Hematopoietic multipotent progenitor cell treated with erythropoietin and hydrocortisone succinate and interleukin-3 and kit ligand, for 6 days (in vitro differentiated cells): ENCODE results near the gene MOBP.
"Not testable (repeated sequence)": the region's sequence is repeated elsewhere in the genome, so short reads cannot be mapped to it uniquely, and the experiment has no call there.

Experiments used
- DNase-seq: peaks from one replicate; pipeline ENCODE4 v3.0.0-alpha.2; 2015

MOBP gene

DNA sequence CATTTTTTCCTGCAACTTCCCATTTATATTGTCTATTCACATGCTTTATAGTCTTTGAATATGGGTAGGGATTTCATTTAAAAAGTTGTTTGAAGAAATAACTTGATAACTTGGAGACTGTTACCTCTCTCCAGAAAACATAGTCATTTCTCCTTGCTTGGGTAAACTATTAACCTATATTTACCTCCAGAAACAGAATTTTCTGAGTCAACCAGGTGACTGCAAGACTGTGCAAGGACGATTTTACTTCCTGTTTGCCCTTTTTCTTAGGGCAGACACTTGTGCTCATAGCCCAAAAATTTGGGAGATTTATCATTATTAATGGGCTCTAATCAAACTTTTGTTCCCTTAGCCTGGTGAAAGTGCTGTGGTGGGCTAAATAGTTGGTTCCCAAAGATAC lies 14.3 kb upstream of the MOBP start:
- DNase-seq = no peak

- DNase-seq = not testable (repeated sequence)
Measured at GRCh38 chr3:39453872-39454271, 13.6 kb upstream of the MOBP start.

GRCh38 chr3:39454591-39455217 lies 12.8 kb upstream of the MOBP start:
- no peak for DNase-seq

DNA sequence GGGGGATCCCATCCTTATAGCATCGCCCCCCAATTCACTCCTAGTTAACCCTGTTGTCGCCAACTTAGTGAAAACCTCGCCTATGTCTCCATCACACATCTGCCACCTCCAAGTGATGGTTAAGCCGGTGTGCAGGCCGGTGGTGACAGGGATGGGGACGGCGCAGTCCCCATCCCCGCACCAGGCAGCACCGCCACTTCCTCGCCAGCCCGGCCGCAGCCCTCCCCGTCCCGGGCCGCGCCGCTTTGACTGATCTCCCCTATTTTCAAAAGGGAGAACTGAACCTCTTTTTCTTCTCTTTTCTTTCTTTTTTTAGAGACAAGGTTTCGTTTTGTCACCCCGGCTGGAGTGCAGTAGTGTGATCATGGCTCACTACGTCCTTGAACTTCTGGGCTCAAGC lies 11.3 kb upstream of the MOBP start:
- no peak for DNase-seq

DNA sequence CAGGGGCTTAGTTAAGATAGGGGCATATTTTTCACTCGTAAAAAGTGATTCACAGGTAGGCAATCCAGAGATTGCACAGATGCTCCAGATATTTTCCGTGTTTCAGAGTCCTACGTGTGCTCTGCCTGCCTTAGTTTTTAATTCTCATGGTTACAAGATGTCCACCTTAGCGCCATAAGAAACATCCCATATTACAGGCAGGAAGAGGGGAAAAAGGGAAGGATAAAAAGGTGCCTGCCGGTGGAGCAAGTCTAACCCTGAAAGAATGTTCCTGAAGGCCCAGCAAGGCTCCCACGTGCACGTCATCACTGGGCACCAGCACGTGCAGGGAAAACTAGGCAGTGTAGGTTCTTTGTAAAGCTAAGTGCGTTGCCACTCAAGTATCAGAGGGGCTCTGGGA lies 10.1 kb upstream of the MOBP start:
- DNase-seq = no peak

DNA sequence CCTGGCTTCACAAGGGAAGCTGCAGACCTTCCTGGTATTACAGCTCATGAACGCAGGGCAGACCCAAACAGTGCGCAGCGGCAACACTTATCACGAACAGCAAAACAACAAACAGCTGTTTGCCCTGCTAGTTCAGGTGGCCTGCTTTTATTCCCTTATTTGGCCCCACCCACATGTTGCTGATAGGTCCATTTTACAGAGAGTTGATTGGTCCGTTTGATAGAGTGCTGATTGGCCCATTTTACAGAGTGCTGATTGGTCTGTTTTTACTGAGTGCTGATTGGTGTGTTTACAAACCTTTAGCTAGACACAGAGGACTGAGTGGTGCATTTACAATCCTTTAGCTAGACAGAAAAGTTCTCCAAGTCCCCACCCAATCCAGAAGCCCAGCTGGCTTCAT lies 8.9 kb upstream of the MOBP start:
- DNase-seq = not testable (repeated sequence)

DNA sequence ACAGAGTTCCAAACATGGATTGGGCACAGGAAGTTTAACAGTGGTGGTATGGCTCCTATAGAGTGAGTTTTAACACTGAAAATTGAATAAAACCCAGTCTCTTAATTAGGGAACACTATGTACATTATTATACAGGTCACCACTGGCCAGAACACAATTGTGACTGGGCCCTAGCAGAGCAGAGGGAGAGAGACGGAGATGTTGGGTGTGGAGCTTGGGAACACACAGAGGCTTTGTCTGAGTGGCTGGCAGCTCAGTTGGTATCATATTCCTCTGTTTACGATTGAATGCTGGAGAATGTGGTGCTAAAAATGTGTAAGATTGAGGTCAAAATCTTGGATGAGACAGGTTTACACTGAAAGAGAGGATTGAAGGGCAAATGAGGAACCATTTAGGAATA lies 6.8 kb upstream of the MOBP start:
- DNase-seq = no peak

- no peak for DNase-seq
Measured at GRCh38 chr3:39463269-39463668, 4.2 kb upstream of the MOBP start.

GRCh38 chr3:39466988-39467387 lies 492 bp upstream of the MOBP start:
- DNase-seq = no peak

GRCh38 chr3:39468108-39468436 lies 592 bp downstream of the MOBP start:
- DNase-seq = no peak

DNA sequence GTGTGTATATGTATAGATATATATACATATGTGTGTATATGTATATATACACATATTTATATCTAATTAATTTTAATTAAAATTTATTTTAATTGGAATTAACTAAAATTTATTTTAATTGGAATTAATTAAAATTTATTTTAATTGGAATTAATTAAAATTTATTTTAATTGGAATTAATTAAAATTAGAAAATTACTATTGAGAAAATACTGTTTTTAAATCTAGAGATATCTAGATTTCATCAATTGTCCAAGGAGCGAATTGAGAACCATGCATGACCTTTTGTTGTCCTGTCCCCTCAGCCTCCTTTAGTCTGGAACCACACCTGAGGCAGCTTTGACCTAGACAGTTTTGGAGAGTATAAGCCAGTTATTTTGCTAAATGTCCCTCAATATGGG lies 1.8 kb downstream of the MOBP start:
- no peak for DNase-seq

DNA sequence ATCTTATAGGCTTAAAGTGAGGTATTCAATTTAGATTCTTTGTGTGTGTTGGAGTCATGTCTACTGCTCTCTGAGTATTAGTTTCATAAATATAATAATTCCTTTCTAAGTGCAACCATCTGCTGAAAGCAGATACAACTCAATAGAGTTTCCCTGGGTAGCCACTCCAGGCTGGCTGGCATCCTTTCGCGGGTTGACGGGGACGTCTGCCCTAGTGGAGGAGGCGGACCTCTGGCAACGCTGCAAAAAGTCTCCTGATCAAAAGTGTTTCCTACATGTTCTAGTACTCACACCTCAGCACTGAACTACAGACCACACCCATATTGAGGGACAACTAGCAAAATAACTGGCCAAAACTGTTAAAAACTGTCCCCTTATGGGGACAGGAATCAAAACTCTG lies 2.5 kb downstream of the MOBP start:
- DNase-seq = no peak

- no peak for DNase-seq
Measured at GRCh38 chr3:39471652-39472051, 4.2 kb downstream of the MOBP start.

DNA sequence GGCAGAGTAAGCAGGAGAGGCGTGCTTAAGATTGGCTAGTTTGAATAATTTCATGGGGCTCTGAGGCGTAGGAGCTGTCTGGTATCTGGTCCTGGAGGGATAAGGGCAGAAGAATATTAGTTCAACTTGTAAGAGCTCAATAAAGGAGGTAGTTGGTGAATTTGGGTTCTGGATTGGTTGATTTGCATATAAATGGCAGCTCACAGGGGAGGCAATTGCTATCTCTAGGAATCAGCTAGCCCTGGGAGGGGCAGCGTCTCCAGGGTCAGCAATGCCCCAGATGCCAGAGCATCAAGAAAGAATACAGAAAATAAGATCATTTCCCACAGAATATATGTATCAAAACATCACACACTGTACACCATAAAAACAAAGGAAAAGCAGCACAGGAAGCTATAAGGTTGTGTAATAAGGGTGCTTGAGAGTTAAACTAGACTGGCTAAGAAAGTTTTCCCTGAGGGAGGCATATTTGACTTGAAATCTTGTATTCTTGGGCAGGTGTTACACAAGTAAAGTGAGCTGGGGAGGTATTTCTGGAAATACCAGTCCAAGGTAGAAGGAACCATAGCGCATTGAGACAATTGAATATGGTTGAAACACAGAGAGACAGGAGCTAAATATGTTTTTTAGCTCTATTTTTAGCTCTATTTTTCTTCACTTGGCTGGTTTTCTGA lies 6.1 kb downstream of the MOBP start:
- no peak for DNase-seq

- DNase-seq = no peak
Measured at GRCh38 chr3:39474126-39474515, 6.6 kb downstream of the MOBP start.

- no peak for DNase-seq
Measured at GRCh38 chr3:39476783-39477182, 9.3 kb downstream of the MOBP start.

GRCh38 chr3:39478226-39478625 lies 10.7 kb downstream of the MOBP start:
- DNase-seq = no peak

DNA sequence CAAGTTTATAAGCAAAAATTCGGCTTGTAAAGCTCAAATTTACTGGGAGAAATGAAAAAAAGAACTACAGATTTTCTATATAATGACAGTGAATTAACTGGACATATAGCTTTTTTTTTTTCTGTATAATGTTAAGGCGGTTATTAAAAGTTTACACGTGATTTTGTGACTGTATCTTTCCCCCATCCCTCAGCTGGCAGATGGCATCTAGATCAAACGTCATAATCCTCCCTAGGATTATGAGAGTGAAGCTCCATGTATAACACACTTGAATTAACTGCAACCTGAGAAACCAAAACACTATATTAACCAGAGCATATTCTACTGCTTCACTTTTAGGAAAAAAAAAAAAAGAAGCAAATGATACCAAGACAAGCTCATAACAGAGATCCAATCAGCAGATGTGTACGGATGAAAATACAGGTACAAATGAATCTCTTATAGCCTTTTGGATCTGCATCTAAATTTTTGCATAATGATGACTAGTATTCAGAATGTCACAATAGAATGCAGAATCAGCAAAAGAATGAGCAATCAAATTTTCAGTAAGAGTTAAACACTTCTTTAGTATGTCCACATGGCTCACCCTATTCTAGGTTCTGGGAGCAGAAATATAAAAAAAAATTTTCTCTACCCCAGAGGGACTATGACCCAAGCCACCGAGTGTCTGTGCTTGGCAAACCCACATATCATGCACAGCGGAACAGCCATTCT lies 12.4 kb downstream of the MOBP start:
- no peak for DNase-seq

DNA sequence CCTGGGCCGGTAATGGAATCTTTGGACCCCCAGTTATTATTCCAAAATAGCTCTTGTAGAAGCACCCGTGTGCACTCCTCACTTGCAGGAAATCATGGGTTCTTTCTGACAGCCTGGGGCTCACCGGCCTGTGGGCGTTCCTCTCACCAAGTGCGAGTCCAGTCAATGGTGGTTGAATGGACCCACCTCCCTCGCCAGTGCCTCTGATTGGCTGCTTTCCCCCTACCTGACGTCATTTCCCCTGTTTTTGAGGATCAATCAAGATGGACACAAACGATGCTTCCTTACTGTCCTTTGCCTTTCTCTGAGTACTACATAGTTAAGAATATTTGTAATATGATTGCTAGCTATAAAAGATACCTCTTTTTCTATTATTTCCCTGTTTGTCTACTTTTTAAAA lies 18.1 kb downstream of the MOBP start:
- DNase-seq = no peak

DNA sequence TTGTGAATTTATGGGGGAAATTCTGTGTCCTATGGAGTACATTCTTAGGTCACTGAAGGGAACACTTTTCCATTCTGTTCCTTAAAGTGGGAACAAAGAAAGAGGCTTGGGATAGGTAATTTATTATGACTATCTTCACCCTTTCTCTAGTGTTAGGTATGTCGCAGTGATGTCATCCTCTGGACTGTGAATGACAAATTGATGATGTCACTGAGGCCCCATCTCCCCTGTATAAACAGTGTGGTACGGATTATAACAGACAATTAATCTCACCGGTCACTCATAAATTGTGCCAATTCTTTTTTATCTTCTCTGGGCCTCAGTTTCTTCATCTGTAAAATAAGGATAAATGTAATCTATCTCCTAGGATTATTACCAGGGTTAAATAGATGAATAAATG lies 23.5 kb downstream of the MOBP start:
- no peak for DNase-seq

DNA sequence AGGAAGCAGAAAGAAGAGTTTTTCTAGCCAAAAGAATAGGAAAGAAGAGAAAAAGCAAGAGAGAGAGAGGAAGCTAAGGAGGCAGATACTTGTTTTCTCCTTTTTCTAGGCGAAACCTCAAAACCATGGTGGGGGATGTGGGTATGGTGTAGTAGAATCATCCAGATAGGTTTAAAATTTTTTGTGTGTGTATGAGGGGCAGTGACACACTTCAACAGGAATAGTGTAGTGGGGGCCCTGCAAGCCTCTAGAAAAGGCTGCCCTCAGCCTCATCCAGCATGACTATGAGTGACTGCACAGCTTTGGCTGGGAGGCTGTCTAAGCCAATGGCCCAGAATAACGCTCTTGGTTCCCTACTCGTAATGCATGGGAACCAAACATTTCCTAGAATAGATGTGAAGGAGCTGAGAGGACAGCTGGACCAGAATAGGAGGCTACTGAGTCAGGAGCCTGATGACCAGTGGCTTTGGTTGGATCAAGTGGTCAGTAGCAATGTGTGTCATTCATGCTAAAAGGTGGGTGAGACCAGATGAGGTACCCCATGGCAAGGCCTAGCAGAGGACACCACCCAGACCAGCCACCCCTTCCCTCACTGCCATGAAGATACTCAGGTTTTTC lies 24.4 kb downstream of the MOBP start:
- no peak for DNase-seq

DNA sequence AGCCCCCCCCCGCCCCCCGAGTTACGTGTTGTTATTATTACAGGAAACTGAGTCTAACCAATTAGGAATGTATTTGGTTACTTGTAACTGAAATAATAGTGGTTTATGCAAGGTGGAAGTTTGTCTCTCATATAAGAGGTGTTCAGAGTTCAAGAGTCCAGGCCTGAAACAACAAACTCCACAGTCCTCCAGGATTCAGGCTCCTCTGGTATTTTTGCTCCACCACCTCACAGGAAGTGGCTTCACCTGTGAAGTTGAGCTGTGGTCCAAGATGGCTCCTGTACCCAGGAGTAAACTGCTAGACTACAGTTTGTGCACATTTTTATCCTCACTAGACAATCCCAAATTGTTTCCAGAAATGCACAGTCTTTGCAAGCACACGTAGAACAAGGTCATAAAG lies 27.3 kb downstream of the MOBP start:
- DNase-seq = no peak

- DNase-seq = no peak
Measured at GRCh38 chr3:39497753-39498152, 30.3 kb downstream of the MOBP start.

DNA sequence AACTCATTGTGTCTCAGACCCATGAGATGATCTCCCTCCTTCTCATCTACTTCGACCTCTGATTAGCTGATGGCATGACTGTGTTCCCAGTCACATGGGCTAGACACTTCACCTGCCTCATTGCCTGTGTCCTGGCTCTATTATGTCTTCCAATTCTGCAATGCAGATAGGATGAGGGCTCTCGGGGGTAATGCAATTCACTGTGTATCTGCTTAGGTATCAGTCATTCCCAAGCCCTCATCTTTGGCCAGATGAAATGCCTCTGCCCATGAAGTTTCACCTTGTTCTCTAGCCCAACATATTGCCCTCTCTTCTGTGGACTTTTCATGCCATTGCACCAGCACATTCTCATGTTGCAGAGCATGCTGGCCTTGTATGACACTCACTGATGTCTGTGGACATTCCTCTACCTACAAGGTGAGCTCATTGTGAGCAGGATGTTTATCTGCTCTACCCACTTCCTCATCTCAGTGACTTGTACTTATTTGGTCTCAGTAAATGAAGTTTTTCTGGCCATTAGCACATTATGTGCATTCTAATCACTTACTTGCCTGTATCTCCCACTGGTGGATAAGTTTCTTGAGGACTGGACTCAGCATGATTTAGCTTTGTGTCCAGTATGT lies 32.3 kb downstream of the MOBP start:
- DNase-seq = peak; percentile 13
